H1 (cell line): Measurements from ENCODE around the gene OR2A25. TPM values are rescaled to one million over a fixed set of nuclear protein-coding genes. Genes with fewer than 3 reads are reported as not detected.

Experiments used
- CHD7 ChIP-seq: fragments of 300-600 bp; sonication (generic); IDR thresholded peaks from 2 replicates; pipeline ENCODE4 v1.7.1; 2012; ENCODE audit warnings: low read length, moderate library complexity, mild to moderate bottlenecking, inconsistent platforms; ENCODE audit not compliant: insufficient replicate concordance
- SAP30 ChIP-seq: fragments of 300-600 bp; sonication (generic); IDR thresholded peaks from 2 replicates; pipeline ENCODE4 v1.7.1; 2012; ENCODE audit warnings: low read length, moderate library complexity, mild to moderate bottlenecking, inconsistent platforms; ENCODE audit not compliant: insufficient read depth, insufficient replicate concordance
- polyA plus RNA-seq, 7 experiments: library from polyadenylated mRNA; depleted of rRNA in 3 of 7; stranded (reverse) in 5 of 7; unstranded in 2 of 7; fragments of >200 nt in 5 of 7; fragments of 200-250 nt in 2 of 7; gene quantifications; 1 replicate in 5 of 7; 2 replicates in 1 of 7; 4 replicates in 1 of 7; pipeline versions ENCODE4 v1.2.1 to v1.2.3, GENCODE V29; 2011 to 2013; ENCODE audit warnings: missing spikeins in 2 of 7, mixed read lengths in 2 of 7
- total RNA-seq: library from RNA; stranded (reverse); fragmentation: NEBNext Ultra II Directional; extraction: Animal tissue kit (Norgen Biotek cat#: 25700); gene quantifications from 2 replicates; pipeline ENCODE4 v1.2.1, GENCODE V29; 2021

OR2A25 gene
- total and polyA plus RNA-seq, 2 of the 8 experiments (the other 6 are each of a cell fraction or from before 2014, with no cell fraction given), result not detected

- TF ChIP-seq CHD7 (peak; percentile 96), SAP30 (no peak)
Observed at GRCh38 chr7:144087230-144087629, 17.6 kb downstream of the OR2A25 start (continued).
